HepG2 (cell line): Measurements from ENCODE around the gene TOR1A.

Source experiments
- CTCF ChIP-seq: sonication (generic); formaldehyde crosslinking; IDR thresholded peaks from 2 replicates; pipeline ENCODE4 v1.5.0; 2020; ENCODE audit warnings: mild to moderate bottlenecking, missing genetic modification reagents, moderate library complexity
- E2F5 ChIP-seq: sonication (generic); formaldehyde crosslinking; conservative IDR thresholded peaks from 2 replicates; pipeline ENCODE4 v1.4.0; 2020; ENCODE audit warnings: missing genetic modification reagents
- FIP1L1 ChIP-seq: fragments of 200-400 bp; formaldehyde crosslinking; IDR thresholded peaks from 2 replicates; pipeline ENCODE4 v1.6.1; 2018; ENCODE audit warnings: low read depth, mild to moderate bottlenecking, low read length, moderate library complexity, borderline replicate concordance; ENCODE audit not compliant: insufficient read depth
- HIVEP1 ChIP-seq: sonication (generic); formaldehyde crosslinking; IDR thresholded peaks from 2 replicates; pipeline ENCODE4 v1.4.0; 2020; ENCODE audit warnings: mild to moderate bottlenecking, missing genetic modification reagents
- HOXA5 ChIP-seq: sonication (generic); formaldehyde crosslinking; IDR thresholded peaks from 2 replicates; pipeline ENCODE4 v1.4.0; 2020; ENCODE audit warnings: missing genetic modification reagents
- SMYD3 ChIP-seq: sonication (generic); formaldehyde crosslinking; IDR thresholded peaks from 2 replicates; pipeline ENCODE4 v1.8.1; 2023; ENCODE audit warnings: mild to moderate bottlenecking, missing genetic modification reagents

GRCh38 chr9:129822898-129823541, 916 bp downstream of the TOR1A start:
- TF ChIP-seq SMYD3 (CRISPR knock-in tag) (no peak), HIVEP1 (no peak), FIP1L1 (no peak), E2F5 (CRISPR knock-in tag) (no peak), HOXA5 (CRISPR knock-in tag) (no peak), CTCF (CRISPR knock-in tag) (no peak)
